PC-3 (cell line): ENCODE results near the gene CHST3. TPM values are rescaled to one million over a fixed set of nuclear protein-coding genes. Genes with fewer than 3 reads are reported as not detected.

ENCODE experiments used
- ATAC-seq: fragments of 200-7000 bp; cut with Tn5 transposase; 2 replicates; pipeline ENCODE4 v1.9.1; 2020; ENCODE audit warnings: mild to moderate bottlenecking, moderate library complexity
- BruUV-seq: library from RNA; stranded (reverse); fragments of 400-500 nt; replicated peaks from 2 replicates; lab custom pipeline; 2021; lab: Mats Ljungman, UMichigan
- CTCF ChIA-PET: fragments of 300-600 bp; sonication (Branson Sonifier 250); formaldehyde crosslinking; loops from one replicate; lab custom pipeline; 2022; ENCODE audit warnings: antibody characterized with exemption; lab: Charles Lee
- POLR2A ChIA-PET: fragments of 300-600 bp; sonication (Branson Sonifier 250); formaldehyde crosslinking; loops from one replicate; lab custom pipeline; 2022; ENCODE audit warnings: antibody characterized with exemption; ENCODE audit not compliant: unreplicated experiment; lab: Charles Lee
- DNase-seq: peaks from one replicate; pipeline ENCODE4 v3.0.0-alpha.2; 2015
- H2AFZ ChIP-seq: fragments of 300-600 bp; sonication (generic); 2 replicates; pipeline ENCODE4 v1.6.0; 2016; ENCODE audit warnings: antibody characterized with exemption, low read length
- H3F3A ChIP-seq: fragments of 300-600 bp; sonication (generic); one replicate; pipeline ENCODE4 v1.6.0; 2017; ENCODE audit warnings: antibody characterized with exemption, low read length, control low read depth, mild to moderate bottlenecking; ENCODE audit not compliant: unreplicated experiment
- H3K27ac ChIP-seq: fragments of 300-600 bp; sonication (generic); 2 replicates; pipeline ENCODE4 v1.5.1; 2016; ENCODE audit warnings: mild to moderate bottlenecking, low read length
- H3K27me3 ChIP-seq: fragments of 300-600 bp; sonication (generic); 2 replicates; pipeline ENCODE4 v1.6.1; 2016; ENCODE audit warnings: low read length, mixed read lengths
- H3K36me3 ChIP-seq: fragments of 300-600 bp; sonication (generic); 2 replicates; pipeline ENCODE4 v1.6.1; 2016; ENCODE audit warnings: low read depth, mixed run types, low read length, mixed read lengths
- H3K4me1 ChIP-seq: fragments of 300-600 bp; sonication (generic); 2 replicates; pipeline ENCODE4 v1.5.1; 2016; ENCODE audit warnings: low read length; ENCODE audit not compliant: insufficient read depth
- H3K4me2 ChIP-seq: fragments of 300-600 bp; sonication (generic); 2 replicates; pipeline ENCODE4 v1.6.0; 2016; ENCODE audit warnings: low read length
- H3K4me3 ChIP-seq: fragments of 300-600 bp; sonication (generic); 2 replicates; pipeline ENCODE4 v1.5.1; 2016; ENCODE audit warnings: mild to moderate bottlenecking, low read length, mixed read lengths
- H3K79me2 ChIP-seq: fragments of 300-600 bp; sonication (generic); 2 replicates; pipeline ENCODE4 v1.6.1; 2017; ENCODE audit warnings: low read length, mixed read lengths
- H3K9ac ChIP-seq: fragments of 300-600 bp; sonication (generic); 2 replicates; pipeline ENCODE4 v1.6.0; 2016; ENCODE audit warnings: mild to moderate bottlenecking, low read length
- H3K9me2 ChIP-seq: fragments of 300-600 bp; sonication (generic); replicated peaks from 2 replicates; pipeline ENCODE4 v1.6.1; 2016; ENCODE audit warnings: mixed run types, low read length, mixed read lengths
- H3K9me3 ChIP-seq: fragments of 300-600 bp; sonication (generic); 2 replicates; pipeline ENCODE4 v1.6.1; 2016; ENCODE audit warnings: low read length, mixed read lengths
- H4K20me1 ChIP-seq: fragments of 300-600 bp; sonication (generic); 2 replicates; pipeline ENCODE4 v1.6.1; 2016; ENCODE audit warnings: low read length, mixed read lengths
- CTCF ChIP-seq: fragments of 300-600 bp; sonication (generic); conservative IDR thresholded peaks from 2 replicates; pipeline ENCODE4 v1.5.1; 2017; ENCODE audit warnings: antibody characterized with exemption, low read depth, mild to moderate bottlenecking, low read length
- EZH2 ChIP-seq: fragments of 300-600 bp; sonication (generic); IDR thresholded peaks from one replicate; pipeline ENCODE4 v1.6.1; 2017; ENCODE audit warnings: antibody characterized with exemption, mild to moderate bottlenecking, low read length; ENCODE audit not compliant: unreplicated experiment
- EZH2phosphoT487 ChIP-seq: fragments of 300-600 bp; sonication (generic); IDR thresholded peaks from 2 replicates; pipeline ENCODE4 v1.6.1; 2018; ENCODE audit warnings: mild to moderate bottlenecking, antibody characterized with exemption, low read length, borderline replicate concordance
- intact Hi-C: fragments of 100-400 bp; cut with micrococcal nuclease; formaldehyde crosslinking; loops from 2 replicates; pipeline ENCODE4 v1.9.0; 2023
- total RNA-seq: library from RNA; depleted of rRNA; stranded (reverse); fragments of >200 nt; gene quantifications from 2 replicates; pipeline ENCODE4 v1.2.3, GENCODE V29; 2014

CHST3 gene
- total RNA-seq, 1 experiment from 2014 or later: 12.7 TPM

GRCh38 chr10:71968553-71969474 lies 4.6 kb downstream of the CHST3 start:
- Histone ChIP-seq H3K36me3 (no peaks in the 10 kb centered on the region), H3K4me3 (peak overlapping the region; percentile 14; the same call in 1 of the 2 replicates), H3K9ac (no peak overlapping the region), H2AFZ (no peak overlapping the region), H3K4me2 (peak overlapping the region; percentile 98), H3K79me2 (peaks cover 89% of the 10 kb centered on the region), H3K27me3 (no peaks in the 10 kb centered on the region), H3K9me3 (no peaks in the 10 kb centered on the region), H3K9me2 (no peaks in the 10 kb centered on the region), H4K20me1 (peaks cover 4% of the 10 kb centered on the region; the same call in 1 of the 2 replicates), H3K4me1 (peaks cover 88% of the 10 kb centered on the region), H3F3A (no peaks in the 10 kb centered on the region), H3K27ac (peak overlapping the region; percentile 69)
- BruUV-seq: no TSS peak
- peak; percentile 52 for DNase-seq
- TF ChIP-seq EZH2phosphoT487 (no peak), CTCF (no peak), EZH2 (no peak)
- ChIA-PET CTCF (interaction anchor here (1.7 kb wide), 1 partner anchor 80 kb away, joined by 8 read pairs; no protein-coding TSS in a partner anchor), POLR2A (no interaction called here)
- no peak for ATAC-seq
- intact Hi-C loops: no loop called here

- H3K9me2 ChIP-seq: no peaks in the 10 kb centered on the region
- intact Hi-C loops: loop anchor here (1.0 to 5.0 kb wide), 2 partner anchors 57 to 74 kb away; no protein-coding TSS in a partner anchor
- H3K4me2 ChIP-seq: peak overlapping the region; percentile 98
- ATAC-seq (no peak), DNase-seq (no peak)
- H3K9ac ChIP-seq: no peak overlapping the region
- no peak for TF ChIP-seq EZH2phosphoT487
- H3K79me2 ChIP-seq: peaks cover 93% of the 10 kb centered on the region
- CTCF ChIA-PET: interaction anchor here (1.4 kb wide), 1 partner anchor 79 kb away, joined by 6 read pairs; no protein-coding TSS in a partner anchor
- H4K20me1 ChIP-seq: peaks cover 4% of the 10 kb centered on the region; the same call in 1 of the 2 replicates
- H3K9me3 ChIP-seq: no peaks in the 10 kb centered on the region
- BruUV-seq: no TSS peak
- no peak overlapping the region for H2AFZ ChIP-seq
- H3K27me3 ChIP-seq: no peaks in the 10 kb centered on the region
- peak overlapping the region; percentile 23; the same call in 1 of the 2 replicates for H3K4me3 ChIP-seq
- POLR2A ChIA-PET: no interaction called here
- peaks cover 97% of the 10 kb centered on the region for H3K4me1 ChIP-seq
- no peaks in the 10 kb centered on the region for H3F3A ChIP-seq
- no peaks in the 10 kb centered on the region for H3K36me3 ChIP-seq
- H3K27ac ChIP-seq: peak overlapping the region; percentile 81
Observed at GRCh38 chr10:71969929-71970328, 5.7 kb downstream of the CHST3 start.

GRCh38 chr10:71970331-71970730 lies 6.1 kb downstream of the CHST3 start:
- no TSS peak for BruUV-seq
- no peak for TF ChIP-seq EZH2phosphoT487
- TF ChIP-seq EZH2: no peak
- peak; percentile 37; the same call in 1 of the 2 replicates for TF ChIP-seq CTCF
- Histone ChIP-seq H3K4me2 (peak overlapping the region; percentile 98), H2AFZ (no peak overlapping the region), H3K79me2 (peaks cover 92% of the 10 kb centered on the region), H3K27ac (peak overlapping the region; percentile 81), H3K27me3 (no peaks in the 10 kb centered on the region), H3F3A (no peaks in the 10 kb centered on the region), H3K36me3 (no peaks in the 10 kb centered on the region), H3K9me2 (no peaks in the 10 kb centered on the region), H3K9me3 (no peaks in the 10 kb centered on the region), H3K4me1 (peaks cover 99% of the 10 kb centered on the region), H3K9ac (no peak overlapping the region), H3K4me3 (peak overlapping the region; percentile 39; the same call in 1 of the 2 replicates), H4K20me1 (peaks cover 4% of the 10 kb centered on the region; the same call in 1 of the 2 replicates)
- DNase-seq: peak; percentile 69
- CTCF ChIA-PET: interaction anchor here (0.5 to 1.4 kb wide), 3 partner anchors 78 to 562 kb away, joined by 3 to 6 read pairs (median 3); no protein-coding TSS in a partner anchor
- POLR2A ChIA-PET: no interaction called here
- intact Hi-C loops: loop anchor here (1.0 to 5.0 kb wide), 2 partner anchors 57 to 74 kb away; no protein-coding TSS in a partner anchor
- ATAC-seq: peak; percentile 59
